H9 (cell line): ENCODE data around the gene NMUR1. TPM values are rescaled to one million over a fixed set of nuclear protein-coding genes. Genes with fewer than 3 reads are reported as not detected.

Source experiments
- DNase-seq: peaks from one replicate; pipeline ENCODE4 v3.0.0-alpha.2; 2017
- H2AFZ ChIP-seq: one replicate; pipeline ENCODE4 v1.6.1; 2013; ENCODE audit warnings: mild to moderate bottlenecking, low read length, control low read depth, moderate library complexity
- H2AK5ac ChIP-seq: 2 replicates; pipeline ENCODE4 v1.6.1; 2013; ENCODE audit warnings: low read length, control low read depth, mixed read lengths; ENCODE audit not compliant: insufficient read length
- H2BK120ac ChIP-seq: one replicate; pipeline ENCODE4 v1.6.1; 2013; ENCODE audit warnings: low read depth, mild to moderate bottlenecking, low read length, control low read depth, inconsistent platforms; ENCODE audit not compliant: poor library complexity, severe bottlenecking
- H2BK12ac ChIP-seq: 2 replicates; pipeline ENCODE4 v1.6.1; 2013; ENCODE audit warnings: low read length, control low read depth, mixed read lengths, low read depth; ENCODE audit not compliant: insufficient read length
- H2BK15ac ChIP-seq: 2 replicates; pipeline ENCODE4 v1.6.1; 2013; ENCODE audit warnings: low read depth, low read length, control low read depth
- H2BK20ac ChIP-seq: one replicate; pipeline ENCODE4 v1.6.1; 2013; ENCODE audit warnings: low read depth, mild to moderate bottlenecking, low read length, control low read depth, inconsistent platforms; ENCODE audit not compliant: poor library complexity, severe bottlenecking
- H2BK5ac ChIP-seq: 2 replicates; pipeline ENCODE4 v1.6.1; 2013; ENCODE audit warnings: low read length, control low read depth, mixed read lengths; ENCODE audit not compliant: insufficient read length
- H3K14ac ChIP-seq: 2 replicates; pipeline ENCODE4 v1.6.1; 2013; ENCODE audit warnings: low read length, control low read depth; ENCODE audit not compliant: insufficient read depth
- H3K18ac ChIP-seq: 2 replicates; pipeline ENCODE4 v1.6.1; 2013; ENCODE audit warnings: low read depth, mild to moderate bottlenecking, mixed read lengths, low read length, control low read depth; ENCODE audit not compliant: insufficient read length
- H3K23ac ChIP-seq: 2 replicates; pipeline ENCODE4 v1.6.1; 2013; ENCODE audit warnings: low read length, control low read depth, mixed read lengths, low read depth; ENCODE audit not compliant: insufficient read length
- H3K23me2 ChIP-seq: 2 replicates; pipeline ENCODE4 v1.6.1; 2013; ENCODE audit warnings: low read depth, mild to moderate bottlenecking, mixed read lengths, low read length, control low read depth; ENCODE audit not compliant: insufficient read length, poor library complexity, severe bottlenecking
- H3K27ac ChIP-seq: 2 replicates; pipeline ENCODE4 v1.5.1; 2013; ENCODE audit warnings: low read length, control low read depth, mixed read lengths, low read depth; ENCODE audit not compliant: insufficient read length
- H3K27me3 ChIP-seq: 2 replicates; pipeline ENCODE4 v1.6.1; 2013; ENCODE audit warnings: low read length, control low read depth, inconsistent platforms; ENCODE audit not compliant: insufficient read depth
- H3K4ac ChIP-seq: 2 replicates; pipeline ENCODE4 v1.6.1; 2013; ENCODE audit warnings: low read depth, mild to moderate bottlenecking, control low read depth, inconsistent platforms, low read length, moderate library complexity
- H3K4me1 ChIP-seq: 2 replicates; pipeline ENCODE4 v1.6.1; 2013; ENCODE audit warnings: low read length, control low read depth, inconsistent platforms; ENCODE audit not compliant: insufficient read depth
- H3K4me2 ChIP-seq: 2 replicates; pipeline ENCODE4 v1.6.1; 2013; ENCODE audit warnings: low read length, control low read depth, mixed read lengths; ENCODE audit not compliant: insufficient read length, insufficient read depth
- H3K56ac ChIP-seq: 2 replicates; pipeline ENCODE4 v1.6.1; 2013; ENCODE audit warnings: low read depth, mild to moderate bottlenecking, mixed read lengths, low read length, control low read depth; ENCODE audit not compliant: insufficient read length
- H3K79me1 ChIP-seq: 2 replicates; pipeline ENCODE4 v1.6.1; 2013; ENCODE audit warnings: low read depth, mild to moderate bottlenecking, moderate library complexity, low read length, control low read depth, inconsistent platforms; ENCODE audit not compliant: insufficient read depth, poor library complexity, severe bottlenecking
- H3K79me2 ChIP-seq: 2 replicates; pipeline ENCODE4 v1.6.1; 2013; ENCODE audit warnings: low read length, control low read depth, inconsistent platforms; ENCODE audit not compliant: insufficient read depth
- H3K9ac ChIP-seq: 2 replicates; pipeline ENCODE4 v1.6.1; 2013; ENCODE audit warnings: low read length, control low read depth, mixed read lengths; ENCODE audit not compliant: insufficient read length; ENCODE audit errors: extremely low read depth
- H3K9me3 ChIP-seq: one replicate; pipeline ENCODE4 v1.6.1; 2013; ENCODE audit warnings: low read depth, low read length, inconsistent platforms; ENCODE audit not compliant: control insufficient read depth
- H3T11ph ChIP-seq: one replicate; pipeline ENCODE4 v1.6.1; 2013; ENCODE audit warnings: mild to moderate bottlenecking, low read length, control low read depth, inconsistent platforms
- H4K20me1 ChIP-seq: one replicate; pipeline ENCODE4 v1.6.1; 2013; ENCODE audit not compliant: control insufficient read depth, insufficient read length, insufficient read depth
- H4K5ac ChIP-seq: 2 replicates; pipeline ENCODE4 v1.6.1; 2013; ENCODE audit warnings: low read depth, mild to moderate bottlenecking, mixed read lengths, low read length, control low read depth; ENCODE audit not compliant: insufficient read length
- H4K8ac ChIP-seq: replicated peaks from 2 replicates; pipeline ENCODE4 v1.6.1; 2013; ENCODE audit warnings: low read length, control low read depth, mixed read lengths, low read depth; ENCODE audit not compliant: insufficient read length
- H4K91ac ChIP-seq: 2 replicates; pipeline ENCODE4 v1.6.1; 2013; ENCODE audit warnings: low read depth, mild to moderate bottlenecking, moderate library complexity, mixed read lengths, low read length, control low read depth; ENCODE audit not compliant: insufficient read length
- H3K27ac Mint-ChIP-seq, 3 experiments: 2 replicates in 2 of 3; 3 replicates in 1 of 3; pipeline ENCODE4 v1.8.0; 2020 to 2021; ENCODE audit warnings: mixed read lengths in 3 of 3, mild to moderate bottlenecking in 1 of 3, moderate library complexity in 1 of 3
- H3K27me3 Mint-ChIP-seq: 2 replicates; pipeline ENCODE4 v1.8.0; 2021; ENCODE audit warnings: low read depth, mild to moderate bottlenecking, moderate library complexity, mixed read lengths
- H3K36me3 Mint-ChIP-seq, 3 experiments: 2 replicates in 2 of 3; 3 replicates in 1 of 3; pipeline ENCODE4 v1.8.0; 2020 to 2021; ENCODE audit warnings: low read depth in 3 of 3, mixed read lengths in 3 of 3; ENCODE audit not compliant: insufficient read depth in 1 of 3
- H3K4me1 Mint-ChIP-seq, 2 experiments: 2 replicates each; pipeline ENCODE4 v1.8.0; 2020; ENCODE audit warnings: mixed read lengths in 2 of 2
- H3K4me3 Mint-ChIP-seq, 2 experiments: 2 replicates in 1 of 2; 3 replicates in 1 of 2; pipeline ENCODE4 v1.8.0; 2020 to 2021; ENCODE audit warnings: mild to moderate bottlenecking in 2 of 2, mixed read lengths in 2 of 2, moderate library complexity in 1 of 2
- H3K9me3 Mint-ChIP-seq, 2 experiments: 2 replicates in 1 of 2; 3 replicates in 1 of 2; pipeline ENCODE4 v1.8.0; 2020; ENCODE audit warnings: mild to moderate bottlenecking in 2 of 2, mixed read lengths in 2 of 2, moderate library complexity in 1 of 2
- WGBS: extraction: QIAGEN DNeasy Blood & Tissue Kit; methylation state at CpG from one replicate; pipeline ENCODE4 v1.1.7; 2013; ENCODE audit warnings: missing lambda C conversion rate, low lambda C conversion rate, mixed read lengths; ENCODE audit not compliant: insufficient read length; ENCODE audit errors: extremely low coverage; 5-methylcytosine and 5-hydroxymethylcytosine counted together
- total RNA-seq: library from RNA; stranded (reverse); gene quantifications from 2 replicates; pipeline ENCODE4 v1.2.1, GENCODE V29; 2021
- TF ChIP-seq, protein P1 (sequence below): fragments of 200-600 bp; sonication (generic); conservative IDR thresholded peaks from 3 replicates; pipeline ENCODE4 v1.8.0; 2021; ENCODE audit warnings: antibody characterized with exemption, mild to moderate bottlenecking

NMUR1 gene
- total RNA-seq, 1 experiment from 2014 or later: 0.20 TPM

DNA sequence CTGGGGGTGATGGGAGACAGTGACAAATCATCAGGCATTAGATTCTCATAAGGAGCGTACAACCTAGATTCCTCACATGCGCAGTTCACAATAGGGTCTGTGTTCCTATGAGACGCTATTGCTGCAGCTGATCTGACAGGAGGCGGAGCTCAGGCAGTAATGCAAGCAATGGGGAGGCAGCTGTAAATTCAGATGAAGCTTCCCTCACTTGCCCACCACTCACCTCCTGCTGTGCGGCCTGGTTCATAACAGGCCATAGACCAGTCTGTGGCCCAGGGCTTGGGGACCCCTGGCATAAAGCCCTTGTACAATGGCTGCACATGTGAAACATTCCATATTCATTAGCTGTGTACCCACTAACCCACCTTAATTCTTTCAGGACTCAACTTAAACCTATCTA is 18.0 kb downstream of the NMUR1 start:
- Histone ChIP-seq H3K27me3 (no peaks in the 10 kb centered on the region), H2BK12ac (no peak overlapping the region), H2AK5ac (no peak overlapping the region), H2BK120ac (no peak overlapping the region), H2BK15ac (no peak overlapping the region), H2BK5ac (no peak overlapping the region), H4K8ac (no peak overlapping the region), H3K23me2 (peaks cover 3% of the 10 kb centered on the region), H3K23ac (no peak overlapping the region), H3K79me1 (no peaks in the 10 kb centered on the region), H3K14ac (no peak overlapping the region), H4K5ac (no peak overlapping the region), H3K4me2 (no peak overlapping the region), H3T11ph (no peak overlapping the region), H2AFZ (no peak overlapping the region), H3K18ac (no peak overlapping the region), H3K4ac (no peak overlapping the region), H4K20me1 (no peaks in the 10 kb centered on the region), H2BK20ac (no peak overlapping the region), H4K91ac (no peak overlapping the region), H3K9ac (no peak overlapping the region), H3K79me2 (no peaks in the 10 kb centered on the region), H3K9me3 (no peaks in the 10 kb centered on the region), H3K4me1 (no peaks in the 10 kb centered on the region; the same call in 1 of the 2 replicates), H3K27ac (no peak overlapping the region), H3K56ac (no peak overlapping the region)
- peak overlapping the region in 1 of 2 experiments; percentile 3; a peak in 1 of 5 replicates for H3K4me3 Mint-ChIP-seq
- DNase-seq: no peak
- no peaks in the 10 kb centered on the region for H3K9me3 Mint-ChIP-seq
- no CpG with 5 or more reads among the region's 5 CpGs for WGBS
- no peak overlapping the region for H3K27ac Mint-ChIP-seq
- H3K27me3 Mint-ChIP-seq: no peaks in the 10 kb centered on the region
- peaks cover 2 to 14% (median 6%) of the 10 kb centered on the region in 3 experiments for H3K36me3 Mint-ChIP-seq
- peaks cover 14 to 20% of the 10 kb centered on the region in 2 experiments for H3K4me1 Mint-ChIP-seq
- TF ChIP-seq, protein P1, sequence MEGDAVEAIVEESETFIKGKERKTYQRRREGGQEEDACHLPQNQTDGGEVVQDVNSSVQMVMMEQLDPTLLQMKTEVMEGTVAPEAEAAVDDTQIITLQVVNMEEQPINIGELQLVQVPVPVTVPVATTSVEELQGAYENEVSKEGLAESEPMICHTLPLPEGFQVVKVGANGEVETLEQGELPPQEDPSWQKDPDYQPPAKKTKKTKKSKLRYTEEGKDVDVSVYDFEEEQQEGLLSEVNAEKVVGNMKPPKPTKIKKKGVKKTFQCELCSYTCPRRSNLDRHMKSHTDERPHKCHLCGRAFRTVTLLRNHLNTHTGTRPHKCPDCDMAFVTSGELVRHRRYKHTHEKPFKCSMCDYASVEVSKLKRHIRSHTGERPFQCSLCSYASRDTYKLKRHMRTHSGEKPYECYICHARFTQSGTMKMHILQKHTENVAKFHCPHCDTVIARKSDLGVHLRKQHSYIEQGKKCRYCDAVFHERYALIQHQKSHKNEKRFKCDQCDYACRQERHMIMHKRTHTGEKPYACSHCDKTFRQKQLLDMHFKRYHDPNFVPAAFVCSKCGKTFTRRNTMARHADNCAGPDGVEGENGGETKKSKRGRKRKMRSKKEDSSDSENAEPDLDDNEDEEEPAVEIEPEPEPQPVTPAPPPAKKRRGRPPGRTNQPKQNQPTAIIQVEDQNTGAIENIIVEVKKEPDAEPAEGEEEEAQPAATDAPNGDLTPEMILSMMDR: no peak
